ENCODE results near the gene RAC3. TPM values are rescaled to one million over a fixed set of nuclear protein-coding genes. Genes with fewer than 3 reads are reported as not detected.
"Not testable (repeated sequence)": the region's sequence is repeated elsewhere in the genome, so short reads cannot be mapped to it uniquely, and the experiment has no call there.

Gene RAC3
- total RNA-seq, 1 experiment from 2014 or later, result 16.9 TPM

GRCh38 chr17:82023447-82024241, 7.8 kb upstream of the RAC3 start:
- peak; percentile 41 for DNase-seq (ENCODE audit: low read depth)

DNA sequence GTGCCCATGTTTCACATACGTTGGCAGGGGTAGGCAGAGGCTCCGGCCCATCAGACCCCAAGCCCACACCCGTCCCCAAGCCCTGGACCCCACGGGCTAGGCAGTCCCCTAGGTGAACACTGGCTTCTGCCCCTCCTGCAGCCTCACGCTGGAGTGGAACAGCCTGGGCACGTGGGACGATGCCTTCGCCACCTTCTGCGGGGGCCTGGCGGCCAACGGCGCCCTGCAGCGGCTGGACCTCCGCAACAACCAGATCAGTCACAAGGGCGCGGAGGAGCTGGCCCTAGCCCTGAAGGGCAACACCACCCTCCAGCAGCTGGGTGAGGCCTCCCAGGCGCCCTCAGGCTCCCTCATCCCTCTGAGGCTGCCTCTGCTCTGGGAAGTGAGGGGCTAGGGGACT, 6.6 kb upstream of the RAC3 start:
- no peak for DNase-seq (ENCODE audit: low read depth)

GRCh38 chr17:82025401-82026107, 5.9 kb upstream of the RAC3 start:
- no peak for DNase-seq (ENCODE audit: low read depth)

DNA sequence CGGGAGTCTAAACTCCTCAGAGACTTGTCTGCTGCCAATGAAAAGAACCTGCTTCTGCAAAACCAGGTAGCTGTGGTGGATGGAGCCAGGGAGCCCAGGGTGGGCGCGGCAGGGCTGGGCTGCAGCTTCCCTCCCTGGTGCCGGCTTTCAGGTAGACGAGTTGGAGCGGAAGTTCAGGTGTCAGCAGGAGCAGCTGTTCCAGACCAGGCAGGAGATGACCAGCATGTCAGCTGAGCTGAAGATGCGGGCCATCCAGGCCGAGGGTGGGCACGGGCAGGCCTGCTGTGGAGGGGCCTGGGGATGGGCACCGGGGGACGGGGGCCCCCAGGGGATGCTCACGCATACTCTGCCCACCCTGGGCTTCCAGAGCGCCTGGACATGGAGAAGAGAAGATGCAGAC, 3.2 kb upstream of the RAC3 start:
- DNase-seq (ENCODE audit: low read depth), result no peak

DNA sequence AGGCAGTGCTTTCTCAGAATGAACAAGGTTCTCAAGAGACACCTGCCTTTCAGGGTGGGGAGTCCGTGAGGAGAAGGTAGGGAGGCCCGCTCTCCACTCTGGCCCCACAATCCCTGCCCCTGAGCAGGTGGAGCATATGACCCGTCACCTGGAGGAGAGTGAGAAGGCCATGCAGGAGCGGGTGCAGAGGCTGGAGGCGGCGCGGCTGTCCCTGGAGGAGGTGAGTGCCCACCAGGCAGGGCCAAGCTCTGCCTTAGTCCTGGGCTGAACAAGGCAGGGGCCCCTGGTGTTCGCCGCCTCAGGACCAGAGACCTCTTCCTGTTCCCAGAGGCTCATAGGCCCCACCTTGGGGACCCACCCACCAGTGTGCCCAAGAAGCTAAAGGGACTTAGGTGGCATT, 2.5 kb upstream of the RAC3 start:
- no peak for DNase-seq (ENCODE audit: low read depth)

DNA sequence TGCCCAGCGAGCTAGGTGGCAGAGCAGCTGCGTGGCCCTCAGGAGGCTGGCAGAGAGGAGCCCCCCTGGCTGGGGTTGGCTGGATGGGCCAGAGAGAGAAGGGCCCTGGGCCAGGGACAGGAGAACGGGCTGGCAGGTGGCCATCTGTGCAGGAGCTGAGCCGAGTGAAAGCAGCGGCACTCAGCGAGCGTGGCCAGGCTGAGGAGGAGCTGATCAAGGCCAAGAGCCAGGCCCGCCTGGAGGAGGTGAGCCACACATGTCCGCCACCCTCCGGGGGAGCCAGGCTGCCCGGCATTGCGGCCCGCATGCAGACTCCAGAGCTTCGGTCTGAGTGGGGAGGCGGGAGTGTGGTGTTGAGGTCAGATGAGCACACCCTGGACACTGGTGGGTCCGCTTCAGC, 2.1 kb upstream of the RAC3 start:
- no peak for DNase-seq (ENCODE audit: low read depth)

- DNase-seq (ENCODE audit: low read depth), result no peak
These were observed 1.4 kb upstream of the RAC3 start for GRCh38 chr17:82029990-82030469.

- DNase-seq (ENCODE audit: low read depth), result peak; percentile 93
These were observed 792 bp upstream of the RAC3 start for GRCh38 chr17:82030470-82031302.

- DNase-seq (ENCODE audit: low read depth), result peak; percentile 39
These were observed 578 bp downstream of the RAC3 start for GRCh38 chr17:82031885-82032627.

GRCh38 chr17:82033359-82034085, 2.0 kb downstream of the RAC3 start:
- no peak for DNase-seq (ENCODE audit: low read depth)

- no peak for DNase-seq (ENCODE audit: low read depth)
These were observed 3.0 kb downstream of the RAC3 start for GRCh38 chr17:82034371-82035011.

DNA sequence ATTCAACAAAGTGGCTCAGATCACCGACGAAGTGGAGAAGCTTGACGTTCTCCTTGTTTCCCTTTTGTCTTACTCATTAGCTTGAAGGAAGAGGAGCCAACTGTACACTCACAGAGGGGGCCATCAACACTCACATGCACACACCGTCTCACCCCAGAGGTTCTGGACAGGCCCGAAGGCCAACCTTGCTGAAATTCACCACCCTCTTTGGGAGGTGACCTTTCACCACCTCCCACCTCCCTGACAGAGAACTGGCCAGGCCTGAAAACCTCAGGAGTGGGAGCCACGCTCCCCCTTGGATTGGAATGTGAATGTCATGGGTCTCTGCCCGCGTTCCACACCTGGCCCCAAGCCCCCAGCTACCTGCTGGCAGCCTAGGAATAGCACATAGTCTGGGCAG, 4.0 kb downstream of the RAC3 start:
- DNase-seq (ENCODE audit: low read depth), result no peak

- DNase-seq (ENCODE audit: low read depth), result no peak
These were observed 4.6 kb downstream of the RAC3 start for GRCh38 chr17:82035956-82036633.

DNA sequence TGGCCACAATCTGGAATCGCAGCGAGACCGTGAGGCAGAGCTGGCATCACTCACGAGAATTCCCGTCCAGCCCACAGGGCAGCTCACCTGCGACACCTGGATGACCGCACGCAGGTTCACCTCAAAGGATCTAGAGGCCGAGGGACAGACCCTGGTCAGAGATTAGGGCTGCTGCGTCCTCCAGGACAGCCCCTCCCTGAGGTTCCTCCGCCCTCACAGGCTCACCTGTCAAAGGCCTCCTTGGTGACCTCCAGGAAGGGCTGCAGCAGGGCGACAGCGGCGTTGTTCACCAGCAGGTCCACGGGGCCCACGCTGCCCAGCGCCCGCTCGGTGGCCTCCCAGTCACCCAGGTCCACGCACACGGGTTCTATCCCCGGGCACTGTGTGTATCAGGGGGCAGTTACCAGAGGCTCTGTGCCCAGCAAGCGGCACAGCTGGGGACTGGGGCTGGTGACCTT, 5.2 kb downstream of the RAC3 start:
- no peak for DNase-seq (ENCODE audit: low read depth)

DNA sequence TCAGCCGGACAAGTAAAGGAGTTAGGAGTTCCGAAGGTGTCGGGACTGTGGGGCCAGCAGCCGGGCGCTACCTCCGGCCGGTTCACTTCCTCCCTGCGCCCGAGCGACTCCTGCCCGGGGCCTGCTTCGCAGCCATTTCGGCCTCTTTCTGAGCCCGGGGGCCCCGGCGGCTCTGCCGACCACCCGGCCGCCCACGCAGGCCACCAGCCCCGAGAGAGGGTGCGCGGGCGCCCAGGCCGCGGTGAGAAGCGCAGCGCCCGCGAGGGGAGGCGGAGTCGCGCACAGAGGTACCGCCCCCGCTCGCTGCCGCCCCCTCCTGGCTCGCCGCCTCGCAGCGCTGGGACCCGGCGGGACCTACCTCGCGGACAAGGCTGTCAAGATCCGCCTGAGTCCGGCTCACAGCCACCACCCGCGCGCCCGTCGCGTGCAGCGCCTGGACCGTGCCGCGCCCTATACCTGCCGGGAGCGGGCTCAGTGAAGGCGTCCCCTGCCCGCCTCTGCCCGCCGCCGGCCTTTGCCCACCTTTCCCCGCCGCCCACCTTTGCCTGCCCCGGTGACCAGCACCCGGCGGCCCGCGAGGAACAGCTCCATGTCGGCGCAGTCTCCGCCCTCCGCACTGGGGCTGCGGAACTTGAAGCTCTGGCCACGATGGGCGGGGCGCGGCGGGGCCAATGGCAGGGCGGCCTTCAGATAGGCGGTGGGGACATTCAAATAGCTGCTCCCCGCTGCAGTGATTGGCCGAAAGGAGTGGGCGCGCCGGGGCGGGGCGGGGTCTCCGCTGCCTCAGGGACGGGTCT, 5.8 kb downstream of the RAC3 start, which contains the start of gene DCXR:
DCXR (minus strand) TSS at position 606 of the 797 bp plus-strand sequence; CDS start at position 591, 15 bp downstream.
- peak; percentile 100 for DNase-seq (ENCODE audit: low read depth)

GRCh38 chr17:82037889-82038195, 6.4 kb downstream of the RAC3 start:
- DNase-seq (ENCODE audit: low read depth), result no peak

GRCh38 chr17:82038796-82039409, 7.4 kb downstream of the RAC3 start:
- not testable (repeated sequence) for DNase-seq (ENCODE audit: low read depth)

- DNase-seq (ENCODE audit: low read depth), result no peak
These were observed 8.3 kb downstream of the RAC3 start for GRCh38 chr17:82039695-82040299.
